ENCODE data around the gene SEMA7A.
"Not testable (repeated sequence)": the region's sequence is repeated elsewhere in the genome, so short reads cannot be mapped to it uniquely, and the experiment has no call there.

The SEMA7A gene

DNA sequence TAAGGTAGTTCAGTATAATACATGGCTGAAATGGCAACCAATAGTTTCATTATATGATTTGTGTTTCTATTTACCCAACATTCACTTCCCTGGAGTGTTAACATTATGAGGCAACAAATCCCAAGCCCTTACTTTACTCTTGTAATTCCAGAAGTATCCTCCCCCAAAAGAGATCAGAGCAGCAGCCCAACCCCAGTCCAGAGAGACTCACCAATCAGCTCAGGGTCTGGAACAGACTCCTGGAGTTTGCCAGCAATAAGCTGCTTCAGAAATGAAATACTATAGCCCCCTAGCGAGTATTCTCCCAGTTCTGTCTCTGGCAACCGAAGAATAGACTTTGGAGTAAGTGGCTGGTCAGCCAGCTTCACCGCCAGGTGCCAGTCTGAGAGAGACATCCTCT, 24.7 kb upstream of the SEMA7A start:
- Histone ChIP-seq H3F3A (ENCODE audit: insufficient read depth) (no peaks in the 10 kb centered on the region), H3K4me2 (ENCODE audit: low read depth, low read length, poor library complexity, severe bottlenecking) (no peak overlapping the region), H3K4me3 (ENCODE audit: insufficient read depth, low read length, poor library complexity, severe bottlenecking) (no peak overlapping the region), H3K36me3 (ENCODE audit: low read length) (peaks cover 7% of the 10 kb centered on the region), H4K20me1 (ENCODE audit: low read depth, low read length) (no peaks in the 10 kb centered on the region), H3K9me2 (replicated peaks; ENCODE audit: insufficient read depth, low read length) (no peaks in the 10 kb centered on the region), H2AFZ (ENCODE audit: low read depth, low read length, severe bottlenecking) (no peak overlapping the region), H3K79me2 (ENCODE audit: insufficient read depth, low read length) (peaks cover 6% of the 10 kb centered on the region; the same call in 1 of the 2 replicates), H3K9ac (ENCODE audit: low read length) (no peak overlapping the region), H3K9me3 (ENCODE audit: insufficient read depth, low read length) (no peaks in the 10 kb centered on the region), H3K27ac (ENCODE audit: low read depth, low read length) (no peak overlapping the region), H3K27me3 (ENCODE audit: low read length) (no peaks in the 10 kb centered on the region)
- TF ChIP-seq, protein P1, sequence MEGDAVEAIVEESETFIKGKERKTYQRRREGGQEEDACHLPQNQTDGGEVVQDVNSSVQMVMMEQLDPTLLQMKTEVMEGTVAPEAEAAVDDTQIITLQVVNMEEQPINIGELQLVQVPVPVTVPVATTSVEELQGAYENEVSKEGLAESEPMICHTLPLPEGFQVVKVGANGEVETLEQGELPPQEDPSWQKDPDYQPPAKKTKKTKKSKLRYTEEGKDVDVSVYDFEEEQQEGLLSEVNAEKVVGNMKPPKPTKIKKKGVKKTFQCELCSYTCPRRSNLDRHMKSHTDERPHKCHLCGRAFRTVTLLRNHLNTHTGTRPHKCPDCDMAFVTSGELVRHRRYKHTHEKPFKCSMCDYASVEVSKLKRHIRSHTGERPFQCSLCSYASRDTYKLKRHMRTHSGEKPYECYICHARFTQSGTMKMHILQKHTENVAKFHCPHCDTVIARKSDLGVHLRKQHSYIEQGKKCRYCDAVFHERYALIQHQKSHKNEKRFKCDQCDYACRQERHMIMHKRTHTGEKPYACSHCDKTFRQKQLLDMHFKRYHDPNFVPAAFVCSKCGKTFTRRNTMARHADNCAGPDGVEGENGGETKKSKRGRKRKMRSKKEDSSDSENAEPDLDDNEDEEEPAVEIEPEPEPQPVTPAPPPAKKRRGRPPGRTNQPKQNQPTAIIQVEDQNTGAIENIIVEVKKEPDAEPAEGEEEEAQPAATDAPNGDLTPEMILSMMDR (IDR thresholded peaks at IDR 0.05; ENCODE audit: insufficient read depth, low read length, poor library complexity, severe bottlenecking), result no peak
- no peak for TF ChIP-seq EZH2phosphoT487 (conservative IDR thresholded peaks at IDR 0.05; ENCODE audit: low read length)

DNA sequence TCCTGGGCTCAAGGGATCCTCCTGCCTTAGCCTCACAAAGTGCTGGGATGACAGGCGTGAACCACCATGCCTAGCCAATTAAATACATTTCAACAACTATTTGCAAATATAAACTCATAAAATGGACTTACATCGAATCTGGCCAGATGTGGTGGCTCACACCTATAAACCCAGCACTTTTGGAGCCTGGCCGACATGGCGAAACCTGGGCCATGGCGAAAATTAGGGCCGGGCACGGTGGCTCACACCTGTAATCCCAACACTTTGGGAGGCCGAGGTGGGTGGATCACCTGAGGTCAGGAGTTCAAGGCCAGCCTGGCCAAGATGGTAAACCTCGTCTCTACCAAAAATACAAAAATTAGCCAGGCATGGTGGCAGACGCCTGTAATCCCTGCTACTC, 23.3 kb upstream of the SEMA7A start:
- H3K9me3 ChIP-seq (ENCODE audit: insufficient read depth, low read length); H3K27ac ChIP-seq (ENCODE audit: low read depth, low read length); H3K79me2 ChIP-seq (ENCODE audit: insufficient read depth, low read length); H3K27me3 ChIP-seq (ENCODE audit: low read length); H2AFZ ChIP-seq (ENCODE audit: low read depth, low read length, severe bottlenecking); H3K4me2 ChIP-seq (ENCODE audit: low read depth, low read length, poor library complexity, severe bottlenecking); H4K20me1 ChIP-seq (ENCODE audit: low read depth, low read length); H3F3A ChIP-seq (ENCODE audit: insufficient read depth); H3K9ac ChIP-seq (ENCODE audit: low read length); H3K4me3 ChIP-seq (ENCODE audit: insufficient read depth, low read length, poor library complexity, severe bottlenecking); H3K9me2 ChIP-seq (replicated peaks; ENCODE audit: insufficient read depth, low read length); H3K36me3 ChIP-seq (ENCODE audit: low read length): not testable (repeated sequence)

DNA sequence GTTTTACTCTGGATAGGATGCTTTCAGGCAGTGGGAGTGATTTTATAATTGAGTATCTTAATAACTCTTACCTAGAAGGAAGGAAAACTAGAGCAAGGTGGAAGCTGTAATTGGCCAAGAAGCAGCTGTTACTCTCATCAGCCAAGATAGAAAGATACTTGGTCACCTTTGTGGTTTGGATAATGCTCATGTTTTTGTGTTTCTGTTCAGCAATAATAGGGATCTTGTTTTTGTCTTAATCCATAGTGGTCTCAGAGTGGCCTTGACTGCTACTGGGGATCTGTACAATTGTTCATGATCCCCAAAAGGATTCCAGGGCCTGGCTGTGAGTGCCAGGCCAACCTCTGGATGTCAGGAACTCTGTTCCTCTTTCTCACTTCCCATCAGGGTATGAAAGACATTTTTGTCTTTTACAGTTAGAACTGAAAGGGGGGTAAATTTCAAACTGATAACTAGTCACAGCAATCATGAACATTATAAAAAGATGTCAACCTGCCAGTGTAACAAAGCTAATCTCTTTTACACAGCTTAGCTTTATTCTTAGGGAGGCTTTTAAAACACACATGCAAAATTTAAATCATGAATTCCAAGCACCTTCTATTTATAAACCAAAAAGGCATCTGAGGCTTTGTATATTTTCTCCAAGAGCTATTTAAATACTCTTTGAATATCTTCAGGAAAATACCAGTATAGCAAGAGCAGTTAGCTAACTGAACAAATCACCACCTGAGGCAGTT, 21.2 kb upstream of the SEMA7A start:
- TF ChIP-seq, protein P1 (IDR thresholded peaks at IDR 0.05; ENCODE audit: insufficient read depth, low read length, poor library complexity, severe bottlenecking), result no peak
- TF ChIP-seq EZH2phosphoT487 (conservative IDR thresholded peaks at IDR 0.05; ENCODE audit: low read length), result no peak
- Histone ChIP-seq H2AFZ (ENCODE audit: low read depth, low read length, severe bottlenecking) (no peak overlapping the region), H3K79me2 (ENCODE audit: insufficient read depth, low read length) (no peaks in the 10 kb centered on the region), H3K4me2 (ENCODE audit: low read depth, low read length, poor library complexity, severe bottlenecking) (no peak overlapping the region), H3K27me3 (ENCODE audit: low read length) (no peaks in the 10 kb centered on the region), H3K9ac (ENCODE audit: low read length) (no peak overlapping the region), H3K9me3 (ENCODE audit: insufficient read depth, low read length) (no peaks in the 10 kb centered on the region), H3K27ac (ENCODE audit: low read depth, low read length) (no peak overlapping the region), H3F3A (ENCODE audit: insufficient read depth) (no peaks in the 10 kb centered on the region), H3K36me3 (ENCODE audit: low read length) (no peaks in the 10 kb centered on the region), H4K20me1 (ENCODE audit: low read depth, low read length) (no peaks in the 10 kb centered on the region), H3K9me2 (replicated peaks; ENCODE audit: insufficient read depth, low read length) (no peaks in the 10 kb centered on the region), H3K4me3 (ENCODE audit: insufficient read depth, low read length, poor library complexity, severe bottlenecking) (no peak overlapping the region)

DNA sequence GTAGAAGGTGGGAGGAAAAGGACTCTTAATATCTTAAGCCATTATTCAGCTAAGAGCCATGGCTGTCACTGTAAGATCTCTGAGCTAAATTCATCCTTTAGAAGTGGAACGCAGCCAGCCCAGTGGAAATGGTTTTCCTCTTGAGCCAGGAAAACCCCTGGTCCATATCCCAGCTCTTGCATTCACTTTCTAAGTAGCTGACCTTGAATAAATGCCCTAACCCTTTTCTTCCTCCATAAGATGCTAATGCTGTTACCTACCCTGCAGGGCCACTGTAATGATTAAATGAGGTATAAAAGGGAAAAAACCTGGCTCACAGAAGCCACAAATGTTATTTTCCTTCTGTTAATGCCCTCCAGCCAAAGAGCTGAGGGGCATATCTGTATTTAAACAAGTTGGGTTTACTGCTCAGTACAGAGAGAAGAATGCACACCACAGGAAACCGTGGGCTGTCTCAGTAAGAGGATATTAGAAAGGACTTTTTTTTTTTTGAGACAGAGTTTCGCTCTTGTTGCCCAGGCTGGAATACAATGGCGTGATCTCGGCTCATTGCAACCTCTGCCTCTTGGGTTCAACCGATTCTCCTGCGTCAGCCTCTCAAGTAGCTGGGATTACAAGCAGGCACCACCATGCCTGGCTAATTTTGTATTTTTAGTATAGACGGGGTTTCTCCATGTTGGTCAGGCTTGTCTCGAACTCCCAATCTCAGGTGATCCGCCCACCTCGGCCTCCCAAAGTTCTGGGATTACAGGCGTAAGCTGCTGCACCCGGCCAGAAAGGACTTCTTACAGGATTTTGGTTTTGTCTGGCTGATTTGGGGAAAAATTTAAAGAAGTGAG, 20.4 kb upstream of the SEMA7A start:
- H2AFZ ChIP-seq (ENCODE audit: low read depth, low read length, severe bottlenecking), result no peak overlapping the region
- H3K36me3 ChIP-seq (ENCODE audit: low read length), result no peaks in the 10 kb centered on the region
- H4K20me1 ChIP-seq (ENCODE audit: low read depth, low read length), result no peaks in the 10 kb centered on the region
- no peaks in the 10 kb centered on the region for H3F3A ChIP-seq (ENCODE audit: insufficient read depth)
- TF ChIP-seq, protein P1 (IDR thresholded peaks at IDR 0.05; ENCODE audit: insufficient read depth, low read length, poor library complexity, severe bottlenecking), result no peak
- TF ChIP-seq EZH2phosphoT487 (conservative IDR thresholded peaks at IDR 0.05; ENCODE audit: low read length), result no peak
- no peaks in the 10 kb centered on the region for H3K27me3 ChIP-seq (ENCODE audit: low read length)
- H3K4me3 ChIP-seq (ENCODE audit: insufficient read depth, low read length, poor library complexity, severe bottlenecking), result no peak overlapping the region
- H3K9me2 ChIP-seq (replicated peaks; ENCODE audit: insufficient read depth, low read length), result no peaks in the 10 kb centered on the region
- H3K4me2 ChIP-seq (ENCODE audit: low read depth, low read length, poor library complexity, severe bottlenecking), result no peak overlapping the region
- H3K9ac ChIP-seq (ENCODE audit: low read length), result no peak overlapping the region
- H3K79me2 ChIP-seq (ENCODE audit: insufficient read depth, low read length), result no peaks in the 10 kb centered on the region
- no peaks in the 10 kb centered on the region for H3K9me3 ChIP-seq (ENCODE audit: insufficient read depth, low read length)
- no peak overlapping the region for H3K27ac ChIP-seq (ENCODE audit: low read depth, low read length)
